ENCODE results near the gene DHRSX. TPM values are rescaled to one million over a fixed set of nuclear protein-coding genes. Genes with fewer than 3 reads are reported as not detected.
"Not testable (repeated sequence)": the region's sequence is repeated elsewhere in the genome, so short reads cannot be mapped to it uniquely, and the experiment has no call there.

The DHRSX gene
- total RNA-seq, 2 donors from 2014 or later = 16.4 to 16.6 TPM

DNA sequence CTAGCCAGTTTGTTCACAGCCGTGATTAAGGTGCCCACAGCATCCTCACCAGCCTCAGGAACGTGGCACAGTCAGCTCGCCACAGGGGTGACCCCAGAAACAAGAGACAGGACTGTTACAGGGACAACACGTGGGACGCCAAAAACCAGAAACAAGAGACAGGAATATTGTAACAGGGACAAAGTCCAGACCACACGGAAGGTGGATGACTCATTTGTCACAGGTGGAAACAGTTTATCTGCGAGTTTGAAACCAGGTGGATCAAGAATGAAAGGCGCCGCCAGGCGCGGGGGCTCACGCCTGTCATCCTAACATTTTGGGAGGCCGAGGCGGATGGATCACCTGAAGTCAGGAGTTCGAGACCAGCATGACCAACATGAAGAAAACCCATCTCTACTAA, 27.7 kb downstream of the DHRSX start:
- not testable (repeated sequence) for ATAC-seq; DNase-seq (ENCODE audit: low spot score in 2 of 2); H3K9me3 Mint-ChIP-seq; H3K27ac Mint-ChIP-seq; H3K36me3 Mint-ChIP-seq

DNA sequence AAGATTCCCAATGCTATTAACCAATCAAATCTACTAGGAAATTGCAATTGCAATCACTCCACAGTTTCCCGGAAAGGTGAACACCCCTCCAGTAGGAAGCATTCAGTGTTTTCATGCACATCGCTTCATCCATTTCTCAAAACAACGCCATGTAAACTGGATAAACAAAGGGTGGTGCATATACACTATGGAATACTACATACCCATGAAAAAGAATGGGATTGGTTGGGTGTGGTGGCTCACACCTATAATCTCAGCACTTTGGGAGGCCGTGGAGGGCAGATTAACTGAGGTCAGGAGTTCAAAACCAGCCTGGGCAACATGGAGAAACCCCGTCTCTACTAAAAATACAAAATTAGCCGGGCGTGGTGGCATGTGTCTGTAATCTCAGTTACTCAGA, 29.1 kb downstream of the DHRSX start:
- ATAC-seq = no peak
- peaks cover 4 to 5% of the 10 kb centered on the region in 2 donors for H3K9me3 Mint-ChIP-seq
- H3K36me3 Mint-ChIP-seq = peaks cover 7 to 8% of the 10 kb centered on the region in 2 donors

GRCh38 chrX:2471126-2471525, 29.6 kb downstream of the DHRSX start:
- H3K9me3 Mint-ChIP-seq; H3K27ac Mint-ChIP-seq; DNase-seq (ENCODE audit: low spot score in 2 of 2); ATAC-seq; H3K36me3 Mint-ChIP-seq: not testable (repeated sequence)

More for the DNA sequence above, 29.1 kb downstream of the DHRSX start:
- no peak for DNase-seq (ENCODE audit: low spot score in 2 of 2)
- no peak overlapping the region for H3K27ac Mint-ChIP-seq

- H3K36me3 Mint-ChIP-seq; H3K27ac Mint-ChIP-seq; H3K9me3 Mint-ChIP-seq; DNase-seq (ENCODE audit: low spot score in 2 of 2); ATAC-seq: not testable (repeated sequence)
These were observed 30.9 kb downstream of the DHRSX start for GRCh38 chrX:2469852-2470251.

DNA sequence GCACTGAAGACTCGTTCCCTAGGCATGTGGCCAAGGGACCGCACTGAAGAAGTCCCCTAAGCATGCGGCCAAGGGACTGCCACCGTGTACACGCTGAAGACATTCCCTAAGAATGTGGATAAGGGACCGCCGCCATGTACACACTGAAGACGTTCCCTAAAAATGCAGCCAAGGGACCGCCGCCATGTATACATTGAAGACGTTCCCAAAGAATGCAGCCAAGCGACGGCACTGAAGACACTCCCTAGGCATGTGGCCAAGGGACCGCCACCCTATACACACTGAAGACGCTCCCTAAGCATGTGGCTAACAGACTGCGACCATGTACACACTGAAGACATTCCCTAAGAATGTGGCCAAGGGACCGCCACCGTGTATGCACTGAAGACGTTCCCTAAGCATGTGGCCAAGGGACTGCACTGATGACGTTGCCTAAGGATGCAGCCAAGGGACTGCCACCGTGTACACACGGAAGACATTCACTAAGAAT, 31.5 kb downstream of the DHRSX start:
- H3K9me3 Mint-ChIP-seq = peaks cover 4 to 5% of the 10 kb centered on the region in 2 donors
- no peak for DNase-seq (ENCODE audit: low spot score in 2 of 2)
- no peak for ATAC-seq
- H3K36me3 Mint-ChIP-seq = peaks cover 7 to 8% of the 10 kb centered on the region in 2 donors
- no peak overlapping the region for H3K27ac Mint-ChIP-seq

- DNase-seq (ENCODE audit: low spot score in 2 of 2) (no peak), ATAC-seq (no peak)
- Mint-ChIP-seq H3K36me3 (peaks cover 7 to 8% of the 10 kb centered on the region in 2 donors), H3K27ac (no peak overlapping the region), H3K9me3 (peaks cover 4 to 5% of the 10 kb centered on the region in 2 donors)
These were observed 32.2 kb downstream of the DHRSX start for GRCh38 chrX:2468261-2469195.

- H3K36me3 Mint-ChIP-seq = peaks cover 7 to 8% of the 10 kb centered on the region in 2 donors
- peak overlapping the region in 1 of 2 donors; percentile 4 for H3K27ac Mint-ChIP-seq
These were observed 33.7 kb downstream of the DHRSX start for GRCh38 chrX:2466876-2467656.

DNA sequence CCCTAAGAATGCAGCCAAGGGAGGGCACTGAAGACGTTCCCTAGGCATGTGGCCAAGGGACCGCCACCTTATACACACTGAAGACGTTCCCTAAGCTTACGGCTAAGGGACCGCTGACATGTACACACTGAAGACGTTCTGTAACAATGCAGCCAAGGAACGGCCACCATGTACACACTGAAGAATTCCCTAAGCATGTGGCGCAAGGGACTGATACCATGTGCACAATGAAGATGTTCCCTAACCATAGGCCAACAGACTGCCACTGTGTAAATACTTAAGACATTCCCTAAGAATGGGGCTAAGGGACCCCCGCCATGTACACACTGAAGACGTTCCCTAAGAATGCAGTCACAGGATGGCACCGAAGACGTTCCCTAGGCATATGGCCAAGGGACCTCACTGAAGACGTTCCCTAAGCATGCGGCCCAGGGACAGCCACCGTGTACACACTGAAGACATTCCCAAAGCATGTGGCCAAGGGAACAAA, 36.1 kb downstream of the DHRSX start:
- H3K9me3 Mint-ChIP-seq = peaks cover 0 to under 1% of the 10 kb centered on the region in 2 donors
- no peak for DNase-seq (ENCODE audit: low spot score in 2 of 2)
- ATAC-seq = no peak
- peaks cover 2 to 4% of the 10 kb centered on the region in 2 donors for H3K36me3 Mint-ChIP-seq
- H3K27ac Mint-ChIP-seq = no peak overlapping the region

More at GRCh38 chrX:2466876-2467656, 33.7 kb downstream of the DHRSX start:
- no peak for ATAC-seq
- H3K9me3 Mint-ChIP-seq = peaks cover 4 to 5% of the 10 kb centered on the region in 2 donors
- no peak for DNase-seq (ENCODE audit: low spot score in 2 of 2)

DNA sequence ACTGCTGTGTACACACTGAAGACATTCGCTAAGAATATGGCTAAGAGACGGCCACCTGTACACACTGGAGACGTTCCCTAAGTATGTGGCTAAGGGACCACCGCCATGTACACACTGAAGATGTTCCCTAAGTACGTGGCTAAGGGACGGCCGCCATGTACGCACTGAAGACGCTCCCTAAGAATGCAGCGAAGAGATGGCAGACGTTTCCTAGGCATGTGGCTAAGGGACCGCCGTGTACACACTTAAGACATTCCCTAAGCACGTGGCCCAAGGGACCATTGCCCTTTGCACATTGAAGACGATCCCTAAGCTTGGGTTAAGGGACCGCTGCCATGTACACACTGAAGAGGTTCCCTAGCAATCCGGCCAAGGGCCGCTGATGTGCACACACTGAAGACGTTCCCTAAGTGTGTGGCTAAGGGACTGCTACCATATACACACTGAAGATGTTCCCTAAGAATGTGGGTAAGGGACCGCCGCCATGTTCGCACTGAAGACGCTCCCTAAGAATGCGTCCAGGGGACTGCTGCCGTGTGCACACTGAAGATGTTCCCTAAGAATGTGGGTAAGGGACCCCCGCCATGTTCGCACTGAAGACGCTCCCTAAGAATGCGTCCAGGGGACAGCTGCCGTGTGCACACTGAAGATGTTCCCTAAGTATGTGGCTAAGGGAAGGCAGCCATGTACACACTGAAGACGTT, 36.7 kb downstream of the DHRSX start:
- Mint-ChIP-seq H3K9me3 (no peaks in the 10 kb centered on the region), H3K27ac (no peak overlapping the region), H3K36me3 (no peaks in the 10 kb centered on the region)
- DNase-seq (ENCODE audit: low spot score in 2 of 2) = no peak
- ATAC-seq = no peak

DNA sequence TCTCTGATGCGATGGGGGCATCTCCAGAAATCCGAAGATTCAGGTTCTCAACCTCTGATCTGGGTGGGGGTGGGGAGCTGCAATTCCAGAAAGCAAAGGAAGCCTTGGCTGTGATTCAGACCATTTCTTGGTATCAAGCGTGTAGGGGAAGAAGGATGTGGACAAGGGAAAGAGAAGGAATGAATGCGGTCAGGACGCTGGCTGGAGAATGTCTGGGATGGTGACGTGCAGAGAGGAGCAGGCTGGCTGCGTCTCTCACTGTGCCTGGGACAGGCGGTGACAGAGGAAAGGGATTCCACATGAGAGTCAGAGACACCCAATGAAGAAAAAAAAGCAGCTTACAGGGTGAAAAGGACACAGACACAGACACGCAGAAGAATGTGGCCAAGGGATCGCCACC, 37.3 kb downstream of the DHRSX start:
- not testable (repeated sequence) for ATAC-seq; DNase-seq (ENCODE audit: low spot score in 2 of 2); H3K9me3 Mint-ChIP-seq; H3K27ac Mint-ChIP-seq; H3K36me3 Mint-ChIP-seq

- no peaks in the 10 kb centered on the region for H3K9me3 Mint-ChIP-seq
- no peak overlapping the region for H3K27ac Mint-ChIP-seq
- peaks cover 0 to 6% of the 10 kb centered on the region in 2 donors for H3K36me3 Mint-ChIP-seq
- no peak for DNase-seq (ENCODE audit: low spot score in 2 of 2)
- ATAC-seq = no peak
These were observed 38.0 kb downstream of the DHRSX start for GRCh38 chrX:2462780-2463179.

GRCh38 chrX:2462074-2462473, 38.7 kb downstream of the DHRSX start:
- Mint-ChIP-seq H3K9me3 (no peaks in the 10 kb centered on the region), H3K27ac (no peak overlapping the region), H3K36me3 (peaks cover 0 to 6% of the 10 kb centered on the region in 2 donors)
- DNase-seq (ENCODE audit: low spot score in 2 of 2) (no peak), ATAC-seq (no peak)

GRCh38 chrX:2461711-2462016, 39.1 kb downstream of the DHRSX start:
- H3K9me3 Mint-ChIP-seq = no peaks in the 10 kb centered on the region
- no peak for DNase-seq (ENCODE audit: low spot score in 2 of 2)
- no peak for ATAC-seq
- no peak overlapping the region for H3K27ac Mint-ChIP-seq
- H3K36me3 Mint-ChIP-seq = peaks cover 0 to 6% of the 10 kb centered on the region in 2 donors

- H3K27ac Mint-ChIP-seq; H3K36me3 Mint-ChIP-seq; DNase-seq (ENCODE audit: low spot score in 2 of 2); ATAC-seq; H3K9me3 Mint-ChIP-seq: not testable (repeated sequence)
These were observed 39.7 kb downstream of the DHRSX start for GRCh38 chrX:2460821-2461710.

DNA sequence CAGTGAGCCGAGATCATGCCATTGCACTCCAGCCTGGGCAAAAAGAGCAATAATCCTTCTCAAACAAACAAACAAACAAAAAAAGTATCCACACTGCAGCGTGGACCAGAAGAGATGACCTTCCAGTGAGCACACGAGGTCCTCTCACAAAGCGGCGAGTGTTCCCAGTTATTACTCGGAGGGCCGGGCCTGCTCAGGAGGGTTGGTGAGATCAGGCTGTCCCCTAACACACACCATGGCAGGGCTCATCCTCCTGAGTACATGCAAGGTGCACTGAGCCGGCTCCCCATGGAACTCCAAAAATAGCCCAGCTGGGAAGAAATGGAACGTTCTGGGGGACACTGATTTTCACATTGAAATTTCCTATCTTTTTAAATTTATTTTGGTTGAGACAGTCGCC, 40.7 kb downstream of the DHRSX start:
- not testable (repeated sequence) for H3K36me3 Mint-ChIP-seq; ATAC-seq; H3K9me3 Mint-ChIP-seq; H3K27ac Mint-ChIP-seq; DNase-seq (ENCODE audit: low spot score in 2 of 2)

DNA sequence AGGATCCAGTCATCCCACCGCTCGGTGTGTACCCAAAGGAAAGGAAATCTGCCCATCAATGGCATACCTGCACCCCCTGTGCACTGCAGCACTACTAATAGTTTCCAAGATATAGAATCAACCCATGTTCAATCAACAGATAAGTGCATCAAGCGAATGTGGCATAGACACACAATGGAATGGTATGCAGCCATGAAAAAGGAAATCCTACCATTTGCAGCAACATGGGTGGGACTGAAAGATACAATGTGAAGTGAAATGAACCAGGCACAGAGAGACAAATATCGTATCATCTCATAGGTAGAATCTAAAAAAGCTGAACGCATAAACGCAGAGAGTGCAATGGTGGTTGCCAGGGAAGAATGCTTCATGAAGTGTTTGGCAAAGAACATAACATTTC, 42.5 kb downstream of the DHRSX start:
- Mint-ChIP-seq H3K9me3 (no peaks in the 10 kb centered on the region), H3K27ac (no peak overlapping the region), H3K36me3 (peaks cover 0 to 6% of the 10 kb centered on the region in 2 donors)
- ATAC-seq (no peak), DNase-seq (ENCODE audit: low spot score in 2 of 2) (no peak)
